GM18526 (cell line): ENCODE measurements around the gene RPRD1B.

Source experiments
- POLR2A ChIP-seq: IDR thresholded peaks from 3 replicates; pipeline ENCODE4 v1.6.1; 2011; ENCODE audit not compliant: insufficient read length; ENCODE audit errors: extremely low read depth

RPRD1B gene

GRCh38 chr20:38094373-38094891, 60.9 kb downstream of the RPRD1B start:
- TF ChIP-seq POLR2A = no peak

GRCh38 chr20:38095017-38095686, 61.6 kb downstream of the RPRD1B start:
- TF ChIP-seq POLR2A = no peak

GRCh38 chr20:38098952-38099351, 65.4 kb downstream of the RPRD1B start:
- TF ChIP-seq POLR2A = no peak

GRCh38 chr20:38104285-38104684, 70.7 kb downstream of the RPRD1B start:
- no peak for TF ChIP-seq POLR2A

- TF ChIP-seq POLR2A = no peak
Observed at GRCh38 chr20:38106461-38106860, 72.9 kb downstream of the RPRD1B start.

GRCh38 chr20:38108438-38108985, 75.0 kb downstream of the RPRD1B start:
- no peak for TF ChIP-seq POLR2A

- no peak for TF ChIP-seq POLR2A
Observed at GRCh38 chr20:38108986-38109541, 75.5 kb downstream of the RPRD1B start.

- no peak for TF ChIP-seq POLR2A
Observed at GRCh38 chr20:38109591-38110524, 76.3 kb downstream of the RPRD1B start.

- TF ChIP-seq POLR2A = no peak
Observed at GRCh38 chr20:38110525-38111178, 77.1 kb downstream of the RPRD1B start.

- TF ChIP-seq POLR2A = no peak
Observed at GRCh38 chr20:38111366-38112232, 78.1 kb downstream of the RPRD1B start.

- no peak for TF ChIP-seq POLR2A
Observed at GRCh38 chr20:38112261-38112929, 78.8 kb downstream of the RPRD1B start.

- TF ChIP-seq POLR2A = no peak
Observed at GRCh38 chr20:38112930-38113294, 79.4 kb downstream of the RPRD1B start.
